Endothelial cell of umbilical vein (primary cell): Measurements from ENCODE around the gene ZNF837. TPM values are rescaled to one million over a fixed set of nuclear protein-coding genes. Genes with fewer than 3 reads are reported as not detected.

Experiments used
- BruUV-seq: library from RNA; stranded (reverse); fragments of 400-500 nt; replicated peaks from 2 replicates; lab custom pipeline; 2021; lab: Mats Ljungman, UMichigan
- CTCF ChIA-PET: fragments of 300-600, 350-600 bp; sonication (Branson Sonifier 250); formaldehyde crosslinking; loops from one replicate; lab custom pipeline; 2021; ENCODE audit warnings: antibody characterized with exemption, inconsistent platforms; lab: Charles Lee
- POLR2A ChIA-PET: fragments of 300-600, 350-600 bp; sonication (Branson Sonifier 250); formaldehyde crosslinking; loops from one replicate; lab custom pipeline; 2021; ENCODE audit warnings: antibody characterized with exemption, inconsistent platforms; lab: Charles Lee
- DNase-seq: peaks from one replicate; pipeline ENCODE4 v3.0.0-alpha.2; 2011; ENCODE audit warnings: low read depth, low spot score
- FAIRE-seq: peaks from 2 replicates; lab custom pipeline; 2011; peaks lifted over from hg19 to GRCh38; lab: Jason Lieb, UNC
- H2AFZ ChIP-seq: 2 replicates; pipeline ENCODE4 v1.6.0; 2012; ENCODE audit warnings: low read depth, low read length, control low read depth, inconsistent platforms
- H3K27ac ChIP-seq: 2 replicates; pipeline ENCODE4 v1.5.1; 2011; ENCODE audit warnings: low read depth, mild to moderate bottlenecking, control low read depth, low read length, moderate library complexity; ENCODE audit not compliant: insufficient read depth
- H3K27me3 ChIP-seq, 2 experiments: 2 replicates each; pipeline versions ENCODE4 v1.6.0 to v1.6.1; 2011; ENCODE audit warnings: low read length in 2 of 2, mixed read lengths in 1 of 2; ENCODE audit not compliant: control insufficient read depth in 2 of 2, insufficient read depth in 2 of 2
- H3K36me3 ChIP-seq, 2 experiments: 2 replicates in 1 of 2; 3 replicates in 1 of 2; pipeline ENCODE4 v1.5.1; 2011; ENCODE audit warnings: low read length in 2 of 2, mild to moderate bottlenecking in 1 of 2, moderate library complexity in 1 of 2; ENCODE audit not compliant: control insufficient read depth in 2 of 2, insufficient read depth in 2 of 2; ENCODE audit errors: extremely low read depth in 1 of 2
- H3K4me1 ChIP-seq: 3 replicates; pipeline ENCODE4 v1.5.1; 2011; ENCODE audit warnings: mild to moderate bottlenecking, low read length; ENCODE audit not compliant: control insufficient read depth, insufficient read depth; ENCODE audit errors: extremely low read depth
- H3K4me2 ChIP-seq: 2 replicates; pipeline ENCODE4 v1.6.1; 2011; ENCODE audit warnings: low read length, control low read depth, mixed read lengths; ENCODE audit not compliant: insufficient read depth
- H3K4me3 ChIP-seq, 3 experiments: fragments of 200-600 bp in 1 of 3; sonication (generic), shearing (Covaris generic) in 1 of 3; replicated peaks in 1 of 3; 2 replicates each; pipeline ENCODE4 v1.5.1; 2011 to 2016; ENCODE audit warnings: control low read depth in 3 of 3, low read length in 3 of 3, mild to moderate bottlenecking in 2 of 3, inconsistent platforms in 1 of 3, low read depth in 1 of 3, moderate library complexity in 1 of 3; ENCODE audit not compliant: insufficient read depth in 1 of 3
- H3K79me2 ChIP-seq: 2 replicates; pipeline ENCODE4 v1.6.0; 2012; ENCODE audit warnings: low read length, inconsistent platforms; ENCODE audit not compliant: control insufficient read depth, insufficient read depth
- H3K9ac ChIP-seq: replicated peaks from 2 replicates; pipeline ENCODE3; 2011; ENCODE audit warnings: low read length, control low read depth; ENCODE audit not compliant: insufficient read depth; ENCODE audit errors: extremely low read depth
- H3K9me1 ChIP-seq: replicated peaks from 3 replicates; pipeline ENCODE4 v1.6.0; 2011; ENCODE audit warnings: mild to moderate bottlenecking, low read length; ENCODE audit not compliant: control insufficient read depth, insufficient read depth; ENCODE audit errors: extremely low read depth
- H3K9me3 ChIP-seq: replicated peaks from 2 replicates; pipeline ENCODE4 v1.5.1; 2012; ENCODE audit warnings: low read length, inconsistent platforms; ENCODE audit not compliant: control insufficient read depth, insufficient read depth
- H4K20me1 ChIP-seq: replicated peaks from 2 replicates; pipeline ENCODE3; 2011; ENCODE audit warnings: mild to moderate bottlenecking, low read length; ENCODE audit not compliant: control insufficient read depth, insufficient read depth; ENCODE audit errors: extremely low read depth
- EZH2 ChIP-seq: IDR thresholded peaks from 2 replicates; pipeline ENCODE4 v1.6.1; 2012; ENCODE audit warnings: borderline replicate concordance, low read depth, mild to moderate bottlenecking, moderate library complexity, low read length, inconsistent platforms; ENCODE audit not compliant: severe bottlenecking
- JUN ChIP-seq: IDR thresholded peaks from 2 replicates; pipeline ENCODE4 v1.6.1; 2011; ENCODE audit warnings: borderline replicate concordance, low read depth; ENCODE audit not compliant: insufficient read length, insufficient read depth
- MAX ChIP-seq: IDR thresholded peaks from 2 replicates; pipeline ENCODE4 v1.6.1; 2011; ENCODE audit not compliant: insufficient read depth, insufficient read length
- POLR2A ChIP-seq: IDR thresholded peaks from 2 replicates; pipeline ENCODE4 v1.6.1; 2012; ENCODE audit warnings: low read depth, mild to moderate bottlenecking, control low read depth, low read length
- POLR2AphosphoS5 ChIP-seq: IDR thresholded peaks from 2 replicates; pipeline ENCODE4 v1.6.1; 2012; ENCODE audit warnings: low read depth, mild to moderate bottlenecking, control low read depth, low read length, moderate library complexity; ENCODE audit not compliant: insufficient read depth
- dilution Hi-C: fragments of 300-500 bp; cut with MboI; formaldehyde crosslinking; loops from one replicate; pipeline ENCODE4 v1.15.0; 2019; ENCODE audit warnings: low sequenced_read_pairs; ENCODE audit not compliant: extremely low pct_ligation_motif_present
- intact Hi-C: fragments of 100-400 bp; cut with micrococcal nuclease; formaldehyde crosslinking; loops from one replicate; pipeline ENCODE4 v1.10.0; 2022
- polyA plus RNA-seq, 4 experiments: library from polyadenylated mRNA; depleted of rRNA in 3 of 4; stranded (reverse) in 3 of 4; unstranded in 1 of 4; fragments of >200 nt; gene quantifications; 2 replicates each; pipeline versions ENCODE4 v1.2.1 to v1.2.3, GENCODE V29; 2011 to 2012; ENCODE audit warnings: missing spikeins in 1 of 4
- total RNA-seq: library from RNA; stranded (reverse); gene quantifications from 2 replicates; pipeline ENCODE4 v1.2.3, GENCODE V29; 2021
- TF ChIP-seq, protein P1 (sequence below), 2 donors: IDR thresholded peaks; 1 replicate in 1 of 2; 2 replicates in 1 of 2; pipeline ENCODE4 v1.5.1; 2011; ENCODE audit warnings: low read length in 2 of 2, mild to moderate bottlenecking in 2 of 2, moderate library complexity in 2 of 2, control low read depth in 1 of 2, inconsistent platforms in 1 of 2, low read depth in 1 of 2; ENCODE audit not compliant: insufficient read depth in 1 of 2; ENCODE audit errors: extremely low read depth in 1 of 2

Gene ZNF837
- total and polyA plus RNA-seq, 2 donors (not counting 3 experiments of a cell fraction or from before 2014, with no cell fraction given), result 1.4 to 1.6 TPM

DNA sequence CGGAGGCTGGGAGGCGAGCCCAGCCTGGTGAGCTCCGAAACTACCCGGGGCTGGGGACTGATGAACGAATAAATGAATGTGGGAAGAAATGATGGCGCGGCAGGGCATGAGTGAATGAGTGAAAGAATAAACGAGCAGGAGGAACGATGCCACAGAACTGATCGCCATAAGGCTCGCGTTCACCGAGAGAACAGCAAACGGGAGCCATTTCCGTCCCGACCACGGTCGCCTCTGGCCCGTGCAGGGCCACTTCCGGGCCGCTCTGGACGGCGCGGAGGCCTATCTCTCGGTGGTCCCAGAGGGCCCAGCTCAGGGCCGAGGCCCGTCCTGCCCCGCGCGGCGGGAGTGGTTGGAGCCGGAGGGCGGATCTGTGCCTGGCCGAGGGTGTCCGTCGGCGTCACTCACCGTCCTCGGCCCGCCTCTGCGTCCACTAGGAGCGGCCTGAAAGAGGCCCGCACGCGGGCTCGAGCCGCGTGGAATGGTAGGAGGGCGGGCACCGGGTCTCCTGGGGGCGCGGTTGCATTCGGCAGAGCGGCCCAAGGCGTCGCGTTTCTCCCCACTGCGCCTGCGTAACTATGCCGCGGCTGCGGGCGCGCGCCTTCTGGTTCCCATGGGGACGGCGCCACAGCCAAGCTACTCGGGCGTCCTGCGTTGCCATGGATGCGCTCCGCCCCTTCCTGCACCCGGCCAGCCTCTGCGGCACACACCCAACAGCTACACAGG, 18.4 kb downstream of the ZNF837 start, which contains the start of gene ZNF497:
Gene ZNF497, minus strand, starts transcription at position 480 of the 723 bp plus-strand sequence. CDS start 5,116 bp downstream, outside the sequence.
- Histone ChIP-seq H3K9me1 (no peaks in the 10 kb centered on the region), H4K20me1 (no peaks in the 10 kb centered on the region), H3K36me3 (no peaks in the 10 kb centered on the region), H3K4me2 (peak within 1 kb of the TSS; percentile 73), H3K4me3 (peak within 1 kb of the TSS; percentile 35 to 66 (median 51)), H3K27me3 (peaks cover 12 to 14% of the 10 kb centered on the region in 2 experiments), H3K27ac (peak within 1 kb of the TSS; percentile 57), H3K9ac (peak within 1 kb of the TSS; percentile 78), H3K9me3 (no peaks in the 10 kb centered on the region), H3K79me2 (no peaks in the 10 kb centered on the region), H3K4me1 (peaks cover 3% of the 10 kb centered on the region), H2AFZ (peak within 1 kb of the TSS; percentile 74)
- CTCF ChIA-PET, result interaction anchor here (0.9 to 1.5 kb wide), 4 partner anchors 13 to 152 kb away, joined by 3 to 7 read pairs (median 3); partner anchors contain the start of genes ZNF584 and ZSCAN22
- BruUV-seq, result TSS peak; percentile 89
- peak; percentile 97 for FAIRE-seq
- intact Hi-C loops (loop anchor here (1.0 to 2.0 kb wide), 8 partner anchors 19 to 180 kb away; partner anchors contain the start of genes ERVK3-1, ZNF274, ZNF446 and ZNF544), dilution Hi-C loops (no loop called here)
- peak; percentile 98 for DNase-seq
- POLR2A ChIA-PET, result interaction anchor here (0.6 to 1.2 kb wide), 5 partner anchors 15 to 179 kb away, joined by 3 to 6 read pairs (median 3); partner anchors contain the start of genes ZNF274, ZNF584 and ZNF837
- TF ChIP-seq POLR2A, result peak; percentile 93
- no peak for TF ChIP-seq JUN
- TF ChIP-seq POLR2AphosphoS5, result peak; percentile 67
- TF ChIP-seq, protein P1, sequence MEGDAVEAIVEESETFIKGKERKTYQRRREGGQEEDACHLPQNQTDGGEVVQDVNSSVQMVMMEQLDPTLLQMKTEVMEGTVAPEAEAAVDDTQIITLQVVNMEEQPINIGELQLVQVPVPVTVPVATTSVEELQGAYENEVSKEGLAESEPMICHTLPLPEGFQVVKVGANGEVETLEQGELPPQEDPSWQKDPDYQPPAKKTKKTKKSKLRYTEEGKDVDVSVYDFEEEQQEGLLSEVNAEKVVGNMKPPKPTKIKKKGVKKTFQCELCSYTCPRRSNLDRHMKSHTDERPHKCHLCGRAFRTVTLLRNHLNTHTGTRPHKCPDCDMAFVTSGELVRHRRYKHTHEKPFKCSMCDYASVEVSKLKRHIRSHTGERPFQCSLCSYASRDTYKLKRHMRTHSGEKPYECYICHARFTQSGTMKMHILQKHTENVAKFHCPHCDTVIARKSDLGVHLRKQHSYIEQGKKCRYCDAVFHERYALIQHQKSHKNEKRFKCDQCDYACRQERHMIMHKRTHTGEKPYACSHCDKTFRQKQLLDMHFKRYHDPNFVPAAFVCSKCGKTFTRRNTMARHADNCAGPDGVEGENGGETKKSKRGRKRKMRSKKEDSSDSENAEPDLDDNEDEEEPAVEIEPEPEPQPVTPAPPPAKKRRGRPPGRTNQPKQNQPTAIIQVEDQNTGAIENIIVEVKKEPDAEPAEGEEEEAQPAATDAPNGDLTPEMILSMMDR (IDR thresholded peaks at IDR 0.05; ENCODE audit: extremely low read depth in 1 of 2, insufficient read depth in 1 of 2, low read depth in 1 of 2, low read length in 2 of 2), result peak in 1 of 2 donors; percentile 9
- peak; percentile 75 for TF ChIP-seq MAX
- no peak for TF ChIP-seq EZH2
